Medulla oblongata (tissue), 1 donor: ENCODE measurements around the gene SHB.

Experiments
- DNase-seq: peaks from one replicate; pipeline ENCODE4 v3.0.0-alpha.2; 2015; ENCODE audit errors: extremely low spot score

SHB gene

DNA sequence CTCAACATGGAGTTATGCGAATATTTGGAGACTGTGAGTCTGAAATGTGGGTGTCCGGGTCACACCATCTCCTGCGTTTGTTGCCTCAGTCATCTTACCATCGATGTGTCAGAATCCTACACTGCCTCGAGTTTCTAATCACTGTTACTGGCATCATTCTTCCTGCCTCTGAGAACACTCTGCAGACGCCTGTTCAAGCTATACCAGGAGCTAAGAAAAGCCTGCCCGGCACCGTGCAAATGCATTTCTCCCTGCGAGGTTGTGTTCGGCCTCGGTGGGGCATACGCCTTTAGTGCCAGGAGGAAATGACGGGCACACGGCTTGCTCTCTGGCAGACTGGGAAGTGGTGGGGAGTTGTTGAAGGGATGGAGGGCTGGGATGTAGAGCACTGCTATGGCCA, 133.9 kb downstream of the SHB start:
- no peak for DNase-seq

DNA sequence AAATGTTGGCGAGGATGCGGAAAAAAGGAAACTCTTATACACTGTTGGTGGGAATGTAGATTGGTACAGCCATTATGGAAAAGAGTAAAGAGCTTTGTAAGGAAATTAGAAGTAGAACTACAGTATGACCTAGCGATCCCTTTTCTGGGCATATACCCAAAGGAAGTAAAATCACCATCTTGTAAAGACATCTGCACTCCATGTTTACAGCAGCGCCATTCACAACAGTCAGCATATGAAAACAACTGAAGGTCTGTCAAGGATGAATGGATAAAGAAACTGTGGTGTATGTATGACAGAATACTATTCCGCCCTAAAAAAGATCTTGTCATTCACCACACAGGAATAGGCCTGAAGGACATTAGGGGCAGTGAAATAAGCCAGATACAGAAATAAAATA, 137.4 kb downstream of the SHB start:
- DNase-seq, result no peak

DNA sequence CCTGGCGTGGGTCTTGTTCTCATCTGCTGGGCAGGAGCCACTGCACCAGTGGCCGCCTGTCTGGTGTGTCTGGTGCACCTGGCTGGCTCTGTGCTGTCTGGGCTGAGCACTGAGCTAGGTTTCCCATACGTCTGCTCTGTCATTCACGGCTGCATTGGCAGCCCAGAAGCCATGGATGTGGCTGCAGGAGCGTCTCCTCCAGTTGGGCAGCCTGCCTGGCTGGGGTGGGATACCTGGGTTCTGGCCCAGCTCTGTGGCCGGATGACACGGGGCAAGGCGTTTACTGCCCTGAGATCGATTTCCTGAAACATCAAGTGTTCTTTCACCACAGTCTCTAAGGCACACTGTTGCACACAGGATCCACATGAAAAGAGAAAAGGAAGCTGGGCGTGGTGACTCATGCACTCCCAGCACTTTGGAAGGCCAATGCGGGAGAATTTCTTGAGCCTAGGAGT, 139.6 kb downstream of the SHB start:
- no peak for DNase-seq

DNA sequence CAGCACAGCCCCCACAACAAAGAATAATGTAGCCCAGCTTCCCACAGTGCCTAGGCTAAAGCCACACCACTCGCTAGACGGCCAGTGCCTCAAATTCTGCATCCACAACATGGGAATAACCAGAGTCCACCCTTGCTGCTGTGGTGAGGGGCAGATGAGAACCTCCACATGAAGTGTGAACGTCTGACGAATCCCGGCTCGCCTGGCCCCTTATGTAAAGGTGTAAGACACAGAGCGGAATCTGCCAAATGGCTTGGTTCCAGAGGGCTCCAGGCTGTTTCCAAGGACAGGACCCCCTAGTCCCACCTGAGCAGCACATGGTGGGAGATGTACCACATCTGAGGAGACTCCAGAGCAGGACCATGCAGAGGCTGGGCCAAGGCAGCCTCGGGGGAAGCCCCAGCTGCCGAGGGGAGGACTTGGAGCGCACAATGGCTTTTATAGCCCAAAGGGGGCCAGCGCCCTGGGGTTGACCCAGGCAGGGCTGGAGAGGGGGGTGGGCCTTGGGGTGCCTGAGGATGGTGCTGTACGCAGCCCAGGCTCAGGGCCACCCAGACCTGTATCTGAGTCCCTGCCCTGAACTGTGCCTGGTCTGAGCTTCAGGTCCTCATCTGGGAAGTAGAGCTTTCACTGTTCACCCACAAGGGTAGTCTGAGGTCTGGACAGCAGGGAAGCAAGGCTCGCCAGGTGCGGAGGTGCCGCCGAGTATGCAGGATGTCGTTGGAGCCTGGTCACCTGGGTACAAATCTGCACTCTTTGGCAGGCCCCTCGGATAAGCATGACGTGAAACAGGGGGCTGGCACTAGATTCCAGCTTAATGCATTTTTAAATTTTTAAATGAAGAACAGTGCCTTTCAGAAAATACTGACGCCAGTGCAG, 140.2 kb downstream of the SHB start:
- no peak for DNase-seq

DNA sequence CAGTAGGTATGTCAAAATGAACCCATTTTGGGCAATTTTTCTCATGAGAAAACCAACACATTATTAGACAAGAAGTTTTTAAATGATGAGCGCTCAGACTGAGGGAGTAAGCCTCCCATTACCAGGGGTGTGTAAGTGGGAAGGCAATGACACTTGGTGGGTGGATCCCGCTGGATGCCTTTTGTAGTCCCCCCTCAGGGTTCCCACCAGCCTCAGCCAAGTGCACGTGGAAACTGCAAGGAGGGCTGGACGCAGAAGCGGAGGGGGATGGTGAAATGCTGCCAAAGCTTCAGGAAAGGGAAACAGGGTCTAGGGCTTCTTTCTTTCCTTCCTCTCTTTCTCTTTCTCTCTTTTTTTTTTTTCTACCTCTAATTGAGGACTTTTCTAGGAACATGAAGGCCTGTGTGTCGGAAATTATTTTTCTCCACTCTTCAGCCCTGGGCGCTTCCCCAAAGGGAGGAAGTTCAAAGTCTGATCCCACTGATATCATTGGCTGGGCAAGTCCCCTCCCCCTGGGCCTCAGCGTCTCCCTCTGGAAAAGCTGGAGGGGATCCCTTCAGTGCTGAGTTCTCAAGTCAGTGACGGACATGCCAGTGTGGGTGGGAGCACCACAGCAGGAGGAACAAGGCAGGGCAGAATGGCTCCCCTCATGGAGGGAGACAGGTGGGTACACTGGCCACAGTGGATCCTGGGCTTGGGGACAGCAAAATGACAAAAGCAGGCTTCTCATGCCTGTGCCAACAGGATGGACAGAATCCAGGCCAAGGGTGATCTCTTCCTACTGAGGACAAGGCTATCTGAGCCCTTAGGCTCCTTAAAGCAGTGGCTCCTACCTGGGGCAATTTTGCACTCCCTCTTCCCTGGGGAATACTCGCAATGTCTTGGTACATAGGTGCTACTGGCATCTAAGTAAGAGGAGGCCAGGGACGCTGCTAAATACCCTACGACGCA, 141.2 kb downstream of the SHB start:
- DNase-seq, result peak; percentile 39

DNA sequence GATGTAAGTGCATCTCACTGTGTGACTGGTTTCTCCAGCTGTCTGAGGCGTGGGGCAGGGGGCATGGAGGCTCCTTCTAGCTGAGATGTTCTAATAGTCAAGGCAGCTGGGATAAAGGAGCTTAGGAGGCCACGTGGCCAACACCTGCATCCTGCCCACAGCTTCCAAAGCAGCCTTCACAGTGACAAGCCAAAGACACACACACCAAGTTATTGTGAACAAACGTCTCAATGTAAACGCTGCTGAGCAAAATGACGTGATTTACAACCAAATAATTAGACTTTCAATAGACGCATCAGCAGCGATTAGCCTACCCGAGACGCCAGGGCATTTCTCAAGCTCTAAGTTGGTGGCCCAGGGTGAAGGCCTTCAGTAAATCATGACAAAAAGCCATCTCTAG, 141.9 kb downstream of the SHB start:
- DNase-seq, result no peak

DNA sequence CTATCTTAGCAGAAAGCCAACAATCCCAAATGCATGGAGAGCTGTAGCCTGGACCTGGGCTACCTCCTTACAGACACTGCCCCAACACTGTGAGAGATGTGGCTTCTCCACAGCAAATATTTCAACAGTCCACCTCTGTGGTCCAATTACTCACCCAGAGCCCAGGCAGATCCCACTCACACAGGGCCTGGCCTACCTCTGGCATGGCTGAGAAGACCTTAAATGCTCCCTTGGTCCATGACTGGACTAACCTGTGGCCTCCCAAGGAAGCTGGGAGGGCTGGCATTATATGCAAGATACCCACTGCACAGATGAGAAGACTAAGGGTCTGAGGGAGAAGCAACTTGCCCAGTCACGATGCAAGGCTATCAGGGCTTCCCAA, 142.3 kb downstream of the SHB start:
- DNase-seq, result no peak

DNA sequence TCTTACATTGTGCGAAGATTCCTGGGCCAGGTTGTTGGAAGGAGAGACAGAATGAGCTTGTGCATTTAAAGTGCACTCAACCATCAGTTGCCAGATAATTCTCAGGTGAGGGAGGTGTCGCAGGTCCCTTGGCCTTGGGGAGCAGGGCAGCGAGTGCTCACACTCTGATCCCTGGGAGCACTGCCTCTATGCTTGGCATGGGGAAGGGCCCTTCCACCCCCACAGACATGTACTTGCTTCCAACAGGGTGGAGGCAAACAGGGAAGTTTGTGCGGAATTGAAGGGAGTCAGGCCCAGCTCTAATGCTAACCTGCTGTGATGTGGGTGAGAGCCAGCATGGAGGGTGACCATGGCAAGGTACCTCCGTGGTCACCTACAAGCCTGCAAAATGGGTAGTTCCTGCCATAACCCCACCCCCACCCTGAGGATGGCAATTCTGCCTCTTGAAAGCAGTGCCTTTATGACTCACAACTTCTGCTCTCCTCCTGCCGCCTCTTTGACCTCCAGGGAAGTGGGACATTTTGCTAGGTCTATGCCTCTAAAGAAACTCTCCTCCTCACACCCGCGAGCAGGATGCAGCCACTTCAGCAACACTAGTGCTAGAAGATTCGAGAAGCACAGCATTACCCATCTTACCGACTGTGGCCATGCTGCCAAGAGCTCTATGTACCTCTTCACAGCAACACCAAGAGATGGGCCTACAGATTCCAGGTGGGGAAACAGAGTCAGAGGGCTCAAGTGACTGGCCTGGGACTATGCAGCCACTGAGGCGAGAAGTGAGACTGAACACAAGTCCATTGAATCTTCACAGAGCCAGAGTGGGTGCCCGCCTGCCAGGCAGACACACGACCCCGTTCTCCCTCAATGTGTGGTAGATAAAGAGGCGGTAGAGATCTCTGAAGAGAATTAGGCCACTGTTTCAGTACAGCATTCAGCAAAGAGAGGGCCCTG, 143.0 kb downstream of the SHB start:
- DNase-seq, result no peak

DNA sequence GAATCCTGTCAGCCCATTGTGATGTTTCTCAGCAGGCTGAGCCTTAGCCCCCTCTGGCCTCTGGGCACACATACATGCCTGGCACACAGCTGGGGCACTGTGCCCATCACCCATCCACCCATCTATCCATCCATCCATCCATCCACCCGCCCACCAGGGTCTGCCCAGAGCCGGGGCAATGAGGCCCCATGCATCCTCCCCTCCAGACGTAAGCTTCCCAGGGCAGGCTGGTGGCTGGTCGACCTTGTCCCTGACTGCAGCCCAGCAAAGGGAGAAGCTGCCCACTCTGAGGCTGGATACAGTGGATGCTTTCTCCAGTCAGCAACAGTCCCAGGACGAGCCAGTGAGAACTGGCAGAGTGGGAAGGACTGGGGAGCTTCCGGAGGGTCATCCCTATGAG, 144.0 kb downstream of the SHB start:
- DNase-seq, result no peak

DNA sequence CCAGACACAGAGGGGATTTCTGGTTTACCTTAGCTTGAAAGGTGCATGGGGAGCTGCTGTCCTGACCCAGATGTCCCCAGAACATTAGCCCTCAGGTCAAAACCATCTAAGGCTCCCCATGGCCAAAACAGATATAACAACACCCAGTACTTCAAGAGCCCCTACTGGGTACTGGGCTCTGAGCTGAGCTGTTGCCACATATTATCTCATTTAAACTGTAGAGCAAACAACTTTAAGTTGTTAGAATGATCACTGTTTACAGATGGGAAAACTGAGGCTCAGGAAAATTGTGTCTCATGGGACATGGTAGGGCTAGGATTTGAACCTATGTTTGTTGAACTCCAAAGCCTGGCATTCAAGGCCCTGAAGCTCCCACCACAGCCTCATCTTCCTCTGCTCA, 144.5 kb downstream of the SHB start:
- DNase-seq, result no peak

DNA sequence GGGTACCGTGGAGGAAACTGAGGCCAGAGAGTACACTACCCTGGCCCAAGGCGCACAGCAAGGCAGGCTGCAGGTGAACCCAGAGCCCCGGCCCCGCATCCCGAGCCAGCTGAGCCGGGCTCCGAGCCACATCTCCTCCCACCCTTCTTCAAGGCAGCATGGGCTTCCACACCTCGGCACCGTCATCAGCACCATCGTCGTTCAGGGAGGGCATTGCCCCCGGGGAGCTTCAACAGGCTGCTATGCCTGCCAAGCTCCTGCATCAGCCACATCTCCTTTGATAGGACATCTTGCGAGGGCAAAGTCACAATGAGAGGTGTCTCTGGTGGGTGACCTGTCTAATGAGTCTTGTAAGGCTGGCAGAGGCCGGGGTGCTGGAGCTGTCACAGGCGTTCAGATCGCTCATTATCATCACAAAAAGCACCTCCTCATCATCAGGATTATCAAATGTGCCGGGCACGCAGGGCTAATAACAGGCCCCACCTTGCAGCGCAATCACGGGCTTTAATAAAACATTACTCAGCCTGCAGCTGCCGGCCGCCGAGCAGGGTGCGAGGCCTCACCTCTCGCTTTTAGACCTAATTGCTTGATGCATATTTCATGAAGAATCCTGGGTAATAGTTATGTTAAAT, 145.1 kb downstream of the SHB start:
- DNase-seq, result no peak

DNA sequence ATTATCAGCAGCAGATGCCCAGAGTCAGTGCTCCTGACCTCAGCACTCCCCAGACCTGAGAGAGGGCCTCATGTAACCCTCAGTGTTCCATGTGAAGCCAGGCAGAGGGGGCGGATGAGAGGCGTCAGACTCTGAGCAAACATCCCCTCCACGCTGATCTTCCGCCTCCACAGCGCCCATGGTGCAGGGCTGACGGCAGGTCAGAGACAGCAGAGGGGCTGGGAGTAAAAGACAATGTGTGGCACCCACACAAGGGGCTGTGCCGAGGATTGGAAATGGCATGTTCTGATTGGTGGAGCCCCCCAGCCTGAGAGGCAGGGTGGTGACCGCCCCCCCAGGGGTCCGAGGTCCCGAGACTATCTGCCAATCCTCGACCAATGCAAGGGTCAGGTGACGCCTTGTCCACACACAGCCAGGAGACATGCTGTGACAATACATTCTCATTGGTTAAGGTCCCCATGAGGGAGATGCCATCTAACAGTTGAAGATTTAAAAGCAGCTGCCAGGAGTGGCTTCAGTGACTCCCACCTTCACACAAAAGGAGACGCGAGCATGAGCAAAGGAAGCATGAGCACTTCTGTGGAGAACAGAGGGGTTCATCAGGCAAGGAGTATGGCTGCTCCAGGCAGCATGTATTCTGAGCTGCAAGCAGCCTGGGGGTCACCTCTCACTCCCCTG, 145.8 kb downstream of the SHB start:
- no peak for DNase-seq

DNA sequence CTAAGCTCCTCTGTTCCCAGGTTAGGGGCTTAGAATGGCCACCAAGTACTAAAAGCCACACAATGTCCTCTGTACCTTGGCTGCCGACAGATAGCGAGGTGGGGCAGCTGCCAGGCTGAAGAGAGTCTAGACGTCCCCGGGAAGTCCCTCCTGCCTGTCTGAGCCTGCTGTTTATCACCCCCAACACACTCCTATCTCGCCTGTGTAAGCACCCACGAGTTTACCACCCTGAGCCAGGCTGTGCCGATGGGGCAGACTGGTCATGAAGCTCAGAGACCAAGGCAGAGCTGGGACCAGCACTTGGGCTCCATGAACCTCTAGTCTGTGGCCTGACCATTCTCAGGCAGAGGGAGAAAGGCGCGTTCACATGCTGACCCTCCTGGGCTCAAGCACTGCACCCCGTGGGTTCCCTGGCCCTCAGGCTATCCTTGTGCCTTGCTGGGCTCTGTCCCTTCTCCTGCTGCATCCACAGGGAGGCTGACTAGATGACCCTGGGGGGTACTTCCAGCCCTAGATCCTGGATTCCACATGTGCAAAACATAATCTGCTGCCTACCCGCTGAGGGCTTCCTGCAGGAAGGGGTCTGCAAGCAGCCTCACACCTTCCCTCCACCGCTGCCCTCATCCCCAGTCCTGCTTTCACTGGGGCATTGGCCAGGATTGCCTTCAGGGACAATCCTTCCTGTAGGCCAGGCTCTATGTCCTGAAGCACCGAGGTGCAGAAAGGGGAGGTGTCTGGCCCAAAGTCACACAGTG, 146.5 kb downstream of the SHB start:
- DNase-seq, result no peak

DNA sequence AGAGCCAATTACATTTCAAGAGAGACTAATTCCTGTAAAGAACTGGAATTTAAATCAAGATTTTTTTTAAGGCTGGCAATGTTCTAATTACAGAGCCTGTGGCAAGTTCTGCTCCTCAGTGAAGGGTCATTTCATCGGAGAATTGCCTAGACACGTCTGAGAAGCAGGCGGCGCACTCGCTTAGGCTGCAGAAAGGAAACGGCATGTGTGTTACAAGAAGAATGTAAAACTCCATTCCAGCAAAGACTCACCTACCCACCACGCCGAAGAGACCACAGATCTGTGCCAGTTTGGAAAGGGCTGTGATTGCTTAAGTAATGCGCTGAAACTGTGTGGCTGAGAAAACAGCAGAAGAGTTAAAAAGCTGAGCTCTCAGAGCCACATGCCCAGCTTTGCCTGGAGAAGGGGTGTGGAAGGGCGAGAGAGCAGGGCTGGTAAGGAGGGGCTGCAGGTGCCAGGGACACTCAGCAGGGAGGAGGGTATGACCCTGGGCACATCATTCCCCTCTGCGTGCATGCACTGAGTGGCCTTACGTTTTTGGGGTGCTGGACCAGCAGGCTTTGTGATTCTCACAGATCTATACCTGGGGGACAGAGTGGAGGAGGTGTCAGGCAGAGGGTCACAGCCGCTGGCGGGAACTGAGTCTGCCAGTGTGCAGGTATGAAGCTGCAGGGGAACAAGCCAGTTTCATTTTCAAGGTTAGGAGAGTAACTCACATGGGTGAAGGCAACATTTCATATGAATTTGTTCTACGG, 147.3 kb downstream of the SHB start:
- no peak for DNase-seq

DNA sequence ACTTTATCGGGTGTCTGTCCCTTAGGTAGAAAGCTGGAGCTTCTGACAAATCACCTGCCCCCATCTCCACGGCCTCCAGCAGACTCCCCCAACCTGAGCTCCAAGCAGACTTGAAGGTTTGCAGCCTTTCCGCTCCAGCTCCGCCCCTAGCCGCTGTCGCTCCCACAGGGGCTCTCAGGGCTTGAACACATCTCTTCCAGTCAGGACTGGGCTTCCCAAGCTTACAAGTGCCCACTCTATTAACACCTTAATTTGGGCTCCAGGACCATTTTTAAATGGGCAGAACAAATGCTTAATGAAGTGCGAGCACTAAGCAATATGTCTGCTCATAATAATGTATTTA, 147.9 kb downstream of the SHB start:
- no peak for DNase-seq

DNA sequence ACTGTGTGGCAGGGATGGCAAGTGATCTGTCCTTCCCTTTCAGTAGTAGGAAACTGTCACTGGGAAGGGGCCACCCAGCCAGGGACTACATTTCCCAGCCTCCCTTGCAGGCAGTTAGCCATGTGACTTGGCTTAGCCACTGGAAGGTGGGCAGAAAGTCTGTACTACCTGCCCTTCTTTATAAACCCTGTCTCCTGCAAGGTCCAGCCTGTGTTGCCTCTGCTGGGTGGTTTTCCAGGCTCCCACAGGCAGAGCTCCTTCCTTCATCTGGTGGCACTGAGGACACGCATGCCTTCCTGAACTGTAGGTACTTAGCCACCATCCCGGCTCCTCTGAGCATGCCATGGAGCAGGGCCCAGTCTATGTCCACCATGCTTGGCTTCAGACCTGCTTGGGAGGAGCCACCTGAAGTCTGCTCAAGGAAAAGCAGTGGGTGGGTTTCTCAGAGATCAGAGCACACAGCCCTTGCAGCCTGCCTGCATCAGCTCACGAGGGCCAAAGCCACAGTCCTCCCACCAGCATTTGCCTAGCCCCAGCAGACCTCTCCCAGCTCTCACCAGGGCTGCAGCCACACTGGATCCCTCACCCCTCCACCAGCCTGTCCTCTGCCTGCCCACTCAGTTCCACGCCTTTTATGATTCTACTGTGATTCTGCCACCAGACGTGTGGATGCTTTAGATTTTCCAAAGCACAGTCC, 148.4 kb downstream of the SHB start:
- no peak for DNase-seq

DNA sequence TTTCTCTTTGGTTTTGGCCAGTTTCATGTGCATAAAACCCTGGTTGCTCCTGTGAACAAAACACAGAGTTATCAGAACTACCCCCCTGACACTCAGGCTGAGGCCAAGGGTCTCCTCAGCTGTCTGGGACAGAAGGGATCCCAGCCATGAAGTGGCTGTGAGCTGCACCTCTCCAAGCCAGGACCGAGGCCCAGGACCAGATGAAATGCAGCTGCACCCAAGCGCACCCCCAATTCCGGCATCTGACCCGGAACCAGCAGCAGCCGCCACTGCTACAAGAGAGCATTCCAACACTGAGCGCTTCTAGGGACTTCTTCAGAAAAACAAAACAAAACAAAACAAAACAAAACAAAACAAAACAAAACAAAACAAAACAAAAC, 149.1 kb downstream of the SHB start:
- no peak for DNase-seq

DNA sequence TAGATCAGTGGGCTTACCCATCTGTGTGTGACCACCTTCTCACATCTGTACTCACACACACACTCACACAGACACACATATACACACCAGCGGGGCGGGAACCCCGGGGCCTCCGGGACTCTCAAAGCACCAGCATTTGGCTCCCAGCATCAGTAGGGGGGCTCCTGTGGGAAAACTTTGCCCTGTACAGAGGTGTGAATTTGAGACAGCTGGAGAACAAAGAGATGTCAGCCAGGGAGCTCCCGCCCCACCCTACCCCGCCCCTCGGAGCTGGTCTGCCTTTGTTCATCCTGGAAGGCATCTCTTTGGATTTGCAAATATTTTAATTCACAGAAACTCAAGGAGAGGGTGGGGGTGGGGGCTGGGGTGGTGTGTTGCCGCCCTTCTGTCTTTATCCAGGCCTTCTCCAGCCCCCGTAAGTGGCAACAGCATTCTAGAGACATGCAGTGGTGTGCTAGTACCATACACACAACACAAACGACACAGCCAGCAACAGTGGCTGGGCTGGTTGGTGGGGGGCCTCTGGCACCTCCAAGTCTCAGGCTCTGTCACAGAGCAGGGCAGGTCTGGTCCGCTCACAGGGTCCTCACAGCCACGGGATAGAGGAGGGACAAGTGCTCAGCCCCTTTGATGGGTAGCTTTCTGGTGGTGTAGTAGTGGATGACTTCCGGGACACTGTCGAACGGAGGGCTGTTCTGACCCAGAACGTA, 149.6 kb downstream of the SHB start:
- no peak for DNase-seq
